Mesenchymal stem cell (in vitro differentiated cells and primary cell): ENCODE results near the gene DNAJB13.

ENCODE experiments used
- DNase-seq: peaks from one replicate; pipeline ENCODE4 v3.0.0-alpha.2; 2013
- H2AFZ ChIP-seq: one replicate; pipeline ENCODE4 v1.6.1; 2013; ENCODE audit warnings: low read depth, mild to moderate bottlenecking, control low read depth, inconsistent platforms, low read length, moderate library complexity
- H2AK5ac ChIP-seq: 2 replicates; pipeline ENCODE4 v1.6.1; 2013; ENCODE audit warnings: low read length, moderate library complexity, mild to moderate bottlenecking, inconsistent platforms; ENCODE audit not compliant: severe bottlenecking
- H2BK120ac ChIP-seq: one replicate; pipeline ENCODE4 v1.6.1; 2013; ENCODE audit warnings: low read depth, mild to moderate bottlenecking, inconsistent platforms, low read length, moderate library complexity
- H2BK12ac ChIP-seq, 2 experiments: one replicate each; pipeline ENCODE4 v1.6.1; 2013; ENCODE audit warnings: inconsistent platforms in 2 of 2, low read length in 2 of 2, mild to moderate bottlenecking in 2 of 2, moderate library complexity in 2 of 2, control low read depth in 1 of 2
- H2BK15ac ChIP-seq: one replicate; pipeline ENCODE4 v1.6.1; 2013; ENCODE audit warnings: mild to moderate bottlenecking, low read depth, inconsistent platforms; ENCODE audit not compliant: poor library complexity, severe bottlenecking
- H2BK5ac ChIP-seq: 2 replicates; pipeline ENCODE4 v1.6.1; 2013; ENCODE audit warnings: low read depth, mild to moderate bottlenecking, low read length, control low read depth, inconsistent platforms; ENCODE audit not compliant: poor library complexity, severe bottlenecking
- H3K14ac ChIP-seq, 2 experiments: one replicate each; pipeline ENCODE4 v1.6.1; 2013; ENCODE audit warnings: inconsistent platforms in 2 of 2, low read length in 2 of 2, control low read depth in 1 of 2, mild to moderate bottlenecking in 1 of 2, moderate library complexity in 1 of 2
- H3K18ac ChIP-seq, 2 experiments: one replicate each; pipeline ENCODE4 v1.6.1; 2013; ENCODE audit warnings: inconsistent platforms in 2 of 2, low read length in 2 of 2, control low read depth in 1 of 2, low read depth in 1 of 2, mild to moderate bottlenecking in 1 of 2
- H3K23ac ChIP-seq, 2 experiments: one replicate each; pipeline ENCODE4 v1.6.1; 2013; ENCODE audit warnings: inconsistent platforms in 2 of 2, low read length in 2 of 2, mild to moderate bottlenecking in 2 of 2, moderate library complexity in 2 of 2, control low read depth in 1 of 2
- H3K27ac ChIP-seq: 2 replicates; pipeline ENCODE4 v1.5.1; 2013; ENCODE audit warnings: mild to moderate bottlenecking, moderate library complexity, low read length, control low read depth, inconsistent platforms; ENCODE audit not compliant: poor library complexity, severe bottlenecking
- H3K27me3 ChIP-seq, 2 experiments: 2 replicates each; pipeline versions ENCODE4 v1.6.1 to v1.7.0; 2013; ENCODE audit warnings: low read length in 2 of 2, mild to moderate bottlenecking in 2 of 2, moderate library complexity in 2 of 2, control low read depth in 1 of 2, inconsistent platforms in 1 of 2; ENCODE audit not compliant: control insufficient read depth in 1 of 2, insufficient read depth in 1 of 2
- H3K36me3 ChIP-seq, 2 experiments: 2 replicates each; pipeline versions ENCODE4 v1.6.1 to v1.7.0; 2013; ENCODE audit warnings: low read length in 2 of 2, control low read depth in 1 of 2, inconsistent platforms in 1 of 2, low read depth in 1 of 2, mild to moderate bottlenecking in 1 of 2; ENCODE audit not compliant: insufficient read depth in 2 of 2, control insufficient read depth in 1 of 2
- H3K4ac ChIP-seq, 2 experiments: one replicate each; pipeline ENCODE4 v1.6.1; 2013; ENCODE audit warnings: inconsistent platforms in 2 of 2, low read length in 2 of 2, mild to moderate bottlenecking in 2 of 2, moderate library complexity in 2 of 2, control low read depth in 1 of 2, low read depth in 1 of 2
- H3K4me1 ChIP-seq: 2 replicates; pipeline ENCODE4 v1.6.1; 2013; ENCODE audit warnings: low read depth, low read length, control low read depth; ENCODE audit not compliant: control insufficient read depth, insufficient read depth
- H3K4me2 ChIP-seq: 2 replicates; pipeline ENCODE4 v1.6.1; 2013; ENCODE audit warnings: low read length, mild to moderate bottlenecking, inconsistent platforms; ENCODE audit not compliant: poor library complexity, severe bottlenecking
- H3K4me3 ChIP-seq, 2 experiments: 2 replicates each; pipeline versions ENCODE4 v1.5.1 to v1.7.0; 2013; ENCODE audit warnings: low read length in 2 of 2, mild to moderate bottlenecking in 2 of 2, control low read depth in 1 of 2, low read depth in 1 of 2; ENCODE audit not compliant: insufficient read depth in 1 of 2
- H3K79me1 ChIP-seq: replicated peaks from 2 replicates; pipeline ENCODE4 v1.6.1; 2013; ENCODE audit warnings: mild to moderate bottlenecking, control low read depth, low read length, inconsistent platforms; ENCODE audit not compliant: poor library complexity, severe bottlenecking
- H3K9ac ChIP-seq: 2 replicates; pipeline ENCODE4 v1.7.0; 2013; ENCODE audit warnings: mild to moderate bottlenecking, low read length, moderate library complexity
- H3K9me3 ChIP-seq: 2 replicates; pipeline ENCODE4 v1.7.0; 2013; ENCODE audit warnings: mild to moderate bottlenecking, low read length; ENCODE audit not compliant: control insufficient read depth
- H4K8ac ChIP-seq: one replicate; pipeline ENCODE4 v1.6.1; 2013; ENCODE audit warnings: inconsistent platforms, mild to moderate bottlenecking, low read length, moderate library complexity
- H4K91ac ChIP-seq: one replicate; pipeline ENCODE4 v1.6.1; 2013; ENCODE audit warnings: mild to moderate bottlenecking, low read length, inconsistent platforms
- WGBS: methylation state at CpG from one replicate; pipeline ENCODE4 v1.1.7; 2013; ENCODE audit warnings: mixed read lengths; 5-methylcytosine and 5-hydroxymethylcytosine counted together

The DNAJB13 gene

GRCh38 chr11:74007691-74008372, 57.0 kb downstream of the DNAJB13 start:
- Histone ChIP-seq H3K9ac (no peak overlapping the region), H3K36me3 (peaks cover 20 to 55% of the 10 kb centered on the region in 2 experiments), H2AFZ (no peak overlapping the region), H2BK5ac (no peak overlapping the region), H2BK15ac (no peak overlapping the region), H4K8ac (no peak overlapping the region), H3K79me1 (no peaks in the 10 kb centered on the region), H2BK12ac (no peak overlapping the region), H3K4ac (no peak overlapping the region), H3K23ac (no peak overlapping the region), H3K27me3 (no peaks in the 10 kb centered on the region), H3K4me2 (no peak overlapping the region), H4K91ac (no peak overlapping the region), H2BK120ac (no peak overlapping the region), H2AK5ac (no peak overlapping the region), H3K14ac (no peak overlapping the region), H3K18ac (no peak overlapping the region), H3K4me1 (no peaks in the 10 kb centered on the region), H3K9me3 (no peaks in the 10 kb centered on the region), H3K4me3 (no peak overlapping the region), H3K27ac (no peak overlapping the region)
- 89% methylated on average over 5 of the region's 6 CpGs for WGBS
- DNase-seq = no peak

- H3K4me1 ChIP-seq = no peaks in the 10 kb centered on the region
- no peak within 1 kb of the TSS for H2AFZ ChIP-seq
- peak within 1 kb of the TSS in 1 of 2 experiments; percentile 24 for H3K4ac ChIP-seq
- no peak within 1 kb of the TSS for H3K14ac ChIP-seq
- no peak for DNase-seq
- H3K27ac ChIP-seq = no peak within 1 kb of the TSS
- peak within 1 kb of the TSS; percentile 43 for H4K91ac ChIP-seq
- H3K79me1 ChIP-seq = no peaks in the 10 kb centered on the region
- no peak within 1 kb of the TSS for H3K9ac ChIP-seq
- H3K18ac ChIP-seq = peak within 1 kb of the TSS in 1 of 2 experiments; percentile 33
- H2BK15ac ChIP-seq = peak within 1 kb of the TSS; percentile 44
- H2BK12ac ChIP-seq = peak within 1 kb of the TSS in 1 of 2 experiments; percentile 59
- H2BK120ac ChIP-seq = no peak within 1 kb of the TSS
- no peak within 1 kb of the TSS for H2BK5ac ChIP-seq
- no peak within 1 kb of the TSS for H3K4me2 ChIP-seq
- H2AK5ac ChIP-seq = no peak within 1 kb of the TSS
- peaks cover 20 to 59% of the 10 kb centered on the region in 2 experiments for H3K36me3 ChIP-seq
- peak within 1 kb of the TSS; percentile 21 for H4K8ac ChIP-seq
- H3K27me3 ChIP-seq = no peaks in the 10 kb centered on the region
- H3K4me3 ChIP-seq = no peak within 1 kb of the TSS
- H3K9me3 ChIP-seq = no peaks in the 10 kb centered on the region
- 72% methylated on average over 9 of the region's 9 CpGs for WGBS
- no peak within 1 kb of the TSS for H3K23ac ChIP-seq
Observed at GRCh38 chr11:74008373-74009229, 57.8 kb downstream of the DNAJB13 start, which contains the start of gene UCP3. TSS of gene UCP3 (minus strand) at chr11:74009085. CDS start at chr11:74007042, 2,043 bp downstream.

- Histone ChIP-seq H4K8ac (peak overlapping the region; percentile 21), H3K27ac (no peak overlapping the region), H3K4me3 (no peak overlapping the region), H3K4me2 (no peak overlapping the region), H2BK12ac (no peak overlapping the region), H2AFZ (no peak overlapping the region), H3K18ac (no peak overlapping the region), H3K36me3 (peaks cover 16 to 59% of the 10 kb centered on the region in 2 experiments), H2AK5ac (no peak overlapping the region), H3K9ac (no peak overlapping the region), H3K79me1 (no peaks in the 10 kb centered on the region), H3K23ac (no peak overlapping the region), H3K9me3 (no peaks in the 10 kb centered on the region), H2BK5ac (no peak overlapping the region), H3K14ac (no peak overlapping the region), H4K91ac (peak overlapping the region; percentile 43), H3K4ac (no peak overlapping the region), H3K4me1 (no peaks in the 10 kb centered on the region), H3K27me3 (no peaks in the 10 kb centered on the region), H2BK15ac (no peak overlapping the region), H2BK120ac (no peak overlapping the region)
- WGBS = 86% methylated on average over 1 of the region's 3 CpGs
- DNase-seq = no peak
Observed at GRCh38 chr11:74009230-74009547, 58.4 kb downstream of the DNAJB13 start.

- no peak overlapping the region for H3K14ac ChIP-seq
- no peaks in the 10 kb centered on the region for H3K79me1 ChIP-seq
- no peak for DNase-seq
- H3K23ac ChIP-seq = no peak overlapping the region
- no peak overlapping the region for H4K8ac ChIP-seq
- H3K27ac ChIP-seq = no peak overlapping the region
- H2AK5ac ChIP-seq = no peak overlapping the region
- no peaks in the 10 kb centered on the region for H3K27me3 ChIP-seq
- H3K9ac ChIP-seq = no peak overlapping the region
- no peak overlapping the region for H2BK120ac ChIP-seq
- H2BK15ac ChIP-seq = no peak overlapping the region
- peak overlapping the region; percentile 45 for H4K91ac ChIP-seq
- H3K9me3 ChIP-seq = no peaks in the 10 kb centered on the region
- no peak overlapping the region for H2AFZ ChIP-seq
- H2BK5ac ChIP-seq = no peak overlapping the region
- WGBS = 83% methylated on average over 5 of the region's 5 CpGs
- no peak overlapping the region for H3K4me3 ChIP-seq
- no peak overlapping the region for H3K18ac ChIP-seq
- H3K4me2 ChIP-seq = no peak overlapping the region
- H3K36me3 ChIP-seq = peaks cover 13 to 60% of the 10 kb centered on the region in 2 experiments
- no peaks in the 10 kb centered on the region for H3K4me1 ChIP-seq
- no peak overlapping the region for H2BK12ac ChIP-seq
- H3K4ac ChIP-seq = no peak overlapping the region
Observed at GRCh38 chr11:74009675-74010305, 59.0 kb downstream of the DNAJB13 start.
